AG04450 (cell line): ENCODE results near the gene PPIE. TPM values are rescaled to one million over a fixed set of nuclear protein-coding genes. Genes with fewer than 3 reads are reported as not detected.

Experiments
- CTCF ChIA-PET: fragments of 300-600, 350-600 bp; formaldehyde crosslinking; extraction: SDS; loops from one replicate; lab custom pipeline; 2022; ENCODE audit warnings: antibody characterized with exemption, inconsistent platforms; lab: Charles Lee
- POLR2A ChIA-PET: fragments of 350-600 bp; formaldehyde crosslinking; extraction: SDS; loops from one replicate; lab custom pipeline; 2021; ENCODE audit warnings: antibody characterized with exemption, inconsistent platforms; lab: Yijun Ruan, JAX
- DNase-seq: peaks from one replicate; pipeline ENCODE4 v3.0.0-alpha.2; 2011; ENCODE audit warnings: low read depth, low spot score
- H3K27ac ChIP-seq: one replicate; pipeline ENCODE4 v1.5.1; 2012; ENCODE audit warnings: low read depth, low read length, control low read depth
- H3K27me3 ChIP-seq: one replicate; pipeline ENCODE4 v1.6.0; 2012; ENCODE audit warnings: low read length; ENCODE audit not compliant: control insufficient read depth, insufficient read depth
- H3K4me3 ChIP-seq: 2 replicates; pipeline ENCODE4 v1.5.1; 2011; ENCODE audit warnings: mild to moderate bottlenecking, low read depth, low read length, control low read depth
- H3K9me3 ChIP-seq: 2 replicates; pipeline ENCODE4 v1.5.1; 2012; ENCODE audit warnings: low read length; ENCODE audit not compliant: control insufficient read depth, insufficient read depth
- CTCF ChIP-seq: IDR thresholded peaks from 2 replicates; pipeline ENCODE4 v1.5.1; 2011; ENCODE audit warnings: low read depth, low read length, control low read depth, inconsistent platforms
- polyA plus RNA-seq: library from polyadenylated mRNA; depleted of rRNA; stranded (reverse); fragments of >200 nt; gene quantifications from 2 replicates; pipeline ENCODE4 v1.2.3, GENCODE V29; 2011

The PPIE gene
- polyA plus RNA-seq, 1 experiment: 72.5 TPM

- H3K27me3 ChIP-seq: peaks cover 47% of the 10 kb centered on the region
- peak overlapping the region; percentile 39 for H3K4me3 ChIP-seq
- ChIA-PET CTCF (interaction anchor here (0.7 to 2.5 kb wide), 3 partner anchors 13 to 43 kb away, joined by 3 to 8 read pairs (median 3); no protein-coding TSS in a partner anchor), POLR2A (no interaction called here)
- H3K27ac ChIP-seq: no peak overlapping the region
- H3K9me3 ChIP-seq: no peaks in the 10 kb centered on the region
- DNase-seq: no peak
- no peak for TF ChIP-seq CTCF
Observed at GRCh38 chr1:39701049-39701439, 37.6 kb upstream of the PPIE start.

GRCh38 chr1:39704757-39705156 lies 33.9 kb upstream of the PPIE start:
- ChIA-PET POLR2A (no interaction called here), CTCF (interaction anchor here (0.9 to 1.3 kb wide), 2 partner anchors 47 to 99 kb away, joined by 3 to 9 read pairs; no protein-coding TSS in a partner anchor)
- Histone ChIP-seq H3K9me3 (no peaks in the 10 kb centered on the region), H3K27me3 (peaks cover 43% of the 10 kb centered on the region), H3K4me3 (no peak overlapping the region), H3K27ac (no peak overlapping the region)
- DNase-seq: no peak
- TF ChIP-seq CTCF: no peak

GRCh38 chr1:39707506-39707905 lies 31.2 kb upstream of the PPIE start:
- no peak for DNase-seq
- H3K4me3 ChIP-seq: no peak overlapping the region
- H3K27ac ChIP-seq: no peak overlapping the region
- CTCF ChIA-PET: no interaction called here
- H3K27me3 ChIP-seq: peaks cover 31% of the 10 kb centered on the region
- no peak for TF ChIP-seq CTCF
- POLR2A ChIA-PET: no interaction called here
- no peaks in the 10 kb centered on the region for H3K9me3 ChIP-seq

- Histone ChIP-seq H3K27me3 (peaks cover 37% of the 10 kb centered on the region), H3K4me3 (no peak overlapping the region), H3K27ac (no peak overlapping the region), H3K9me3 (no peaks in the 10 kb centered on the region)
- TF ChIP-seq CTCF: no peak
- ChIA-PET POLR2A (no interaction called here), CTCF (interaction anchor here (1.0 to 1.6 kb wide), 3 partner anchors 54 to 105 kb away, joined by 3 to 4 read pairs (median 3); no protein-coding TSS in a partner anchor)
- DNase-seq: no peak
Observed at GRCh38 chr1:39711104-39711965, 27.3 kb upstream of the PPIE start.

- Histone ChIP-seq H3K27ac (no peak overlapping the region), H3K9me3 (no peaks in the 10 kb centered on the region), H3K27me3 (peaks cover 34% of the 10 kb centered on the region), H3K4me3 (no peak overlapping the region)
- ChIA-PET POLR2A (no interaction called here), CTCF (interaction anchor here (1.0 to 1.6 kb wide), 3 partner anchors 39 to 106 kb away, joined by 3 to 4 read pairs (median 4); no protein-coding TSS in a partner anchor)
- TF ChIP-seq CTCF: no peak
- no peak for DNase-seq
Observed at GRCh38 chr1:39711966-39712340, 26.7 kb upstream of the PPIE start.
